ENCODE measurements around the gene MAP2K6.

The MAP2K6 gene

GRCh38 chr17:69414408-69415274 lies at the start of gene MAP2K6:
TSS of gene MAP2K6 (plus strand) at chr17:69414697. CDS start at chr17:69414985, 288 bp downstream.
- H3K27ac ChIP-seq, result peak within 1 kb of the TSS; percentile 13
- TF ChIP-seq ZFX (IDR thresholded peaks at IDR 0.05), result no peak
- TF ChIP-seq CTCF (conservative IDR thresholded peaks at IDR 0.05), result no peak

- H3K27ac ChIP-seq, result no peak overlapping the region
- TF ChIP-seq CTCF (conservative IDR thresholded peaks at IDR 0.05) (no peak), ZFX (IDR thresholded peaks at IDR 0.05) (no peak)
These were observed 47.2 kb upstream of the MAP2K6 start for GRCh38 chr17:69367298-69367697.

- H3K27ac ChIP-seq, result no peak overlapping the region
- no peak for TF ChIP-seq ZFX (IDR thresholded peaks at IDR 0.05)
These were observed 41.4 kb upstream of the MAP2K6 start for GRCh38 chr17:69373069-69373468.

- H3K27ac ChIP-seq, result no peak overlapping the region
- TF ChIP-seq CTCF (conservative IDR thresholded peaks at IDR 0.05) (no peak), ZFX (IDR thresholded peaks at IDR 0.05) (no peak)
These were observed 39.3 kb upstream of the MAP2K6 start for GRCh38 chr17:69375229-69375628.

GRCh38 chr17:69388822-69389442 lies 25.6 kb upstream of the MAP2K6 start:
- TF ChIP-seq CTCF (conservative IDR thresholded peaks at IDR 0.05) (no peak; the same call in 1 of the 2 replicates), ZFX (IDR thresholded peaks at IDR 0.05) (no peak)
- no peak overlapping the region for H3K27ac ChIP-seq

- H3K27ac ChIP-seq, result no peak overlapping the region
These were observed 23.5 kb upstream of the MAP2K6 start for GRCh38 chr17:69390795-69391501.

GRCh38 chr17:69401251-69401650 lies 13.2 kb upstream of the MAP2K6 start:
- no peak overlapping the region for H3K27ac ChIP-seq
- no peak for TF ChIP-seq CTCF (conservative IDR thresholded peaks at IDR 0.05)
- no peak for TF ChIP-seq ZFX (IDR thresholded peaks at IDR 0.05)

More at GRCh38 chr17:69390795-69391501, 23.5 kb upstream of the MAP2K6 start:
- no peak for TF ChIP-seq CTCF (conservative IDR thresholded peaks at IDR 0.05)

Measured in C4-2B (cell line).